ENCODE measurements around the gene CLCN5.

Gene CLCN5

DNA sequence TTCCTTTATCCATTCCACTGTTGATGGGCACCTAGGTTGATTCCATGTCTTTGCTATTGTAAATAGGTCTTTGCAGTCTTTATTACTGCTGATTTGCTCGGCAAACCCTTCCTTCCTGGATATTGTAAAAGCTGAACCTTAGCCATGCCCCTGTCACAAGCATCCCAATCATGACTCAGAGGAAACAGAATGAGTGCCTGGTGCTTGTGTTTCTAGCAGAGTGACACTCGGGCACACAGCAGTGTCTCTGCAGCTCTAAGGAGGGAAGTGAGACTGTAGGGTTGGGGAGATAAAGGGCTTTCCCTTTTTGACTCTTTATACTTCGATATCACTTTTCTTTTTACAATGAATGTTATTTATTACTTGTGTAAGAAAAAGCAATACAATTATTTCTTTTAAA lies 195.1 kb downstream of the CLCN5 start:
- TF ChIP-seq, protein P1, sequence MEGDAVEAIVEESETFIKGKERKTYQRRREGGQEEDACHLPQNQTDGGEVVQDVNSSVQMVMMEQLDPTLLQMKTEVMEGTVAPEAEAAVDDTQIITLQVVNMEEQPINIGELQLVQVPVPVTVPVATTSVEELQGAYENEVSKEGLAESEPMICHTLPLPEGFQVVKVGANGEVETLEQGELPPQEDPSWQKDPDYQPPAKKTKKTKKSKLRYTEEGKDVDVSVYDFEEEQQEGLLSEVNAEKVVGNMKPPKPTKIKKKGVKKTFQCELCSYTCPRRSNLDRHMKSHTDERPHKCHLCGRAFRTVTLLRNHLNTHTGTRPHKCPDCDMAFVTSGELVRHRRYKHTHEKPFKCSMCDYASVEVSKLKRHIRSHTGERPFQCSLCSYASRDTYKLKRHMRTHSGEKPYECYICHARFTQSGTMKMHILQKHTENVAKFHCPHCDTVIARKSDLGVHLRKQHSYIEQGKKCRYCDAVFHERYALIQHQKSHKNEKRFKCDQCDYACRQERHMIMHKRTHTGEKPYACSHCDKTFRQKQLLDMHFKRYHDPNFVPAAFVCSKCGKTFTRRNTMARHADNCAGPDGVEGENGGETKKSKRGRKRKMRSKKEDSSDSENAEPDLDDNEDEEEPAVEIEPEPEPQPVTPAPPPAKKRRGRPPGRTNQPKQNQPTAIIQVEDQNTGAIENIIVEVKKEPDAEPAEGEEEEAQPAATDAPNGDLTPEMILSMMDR (IDR thresholded peaks at IDR 0.05; ENCODE audit: control insufficient read depth, extremely low read depth, insufficient read depth), result no peak

DNA sequence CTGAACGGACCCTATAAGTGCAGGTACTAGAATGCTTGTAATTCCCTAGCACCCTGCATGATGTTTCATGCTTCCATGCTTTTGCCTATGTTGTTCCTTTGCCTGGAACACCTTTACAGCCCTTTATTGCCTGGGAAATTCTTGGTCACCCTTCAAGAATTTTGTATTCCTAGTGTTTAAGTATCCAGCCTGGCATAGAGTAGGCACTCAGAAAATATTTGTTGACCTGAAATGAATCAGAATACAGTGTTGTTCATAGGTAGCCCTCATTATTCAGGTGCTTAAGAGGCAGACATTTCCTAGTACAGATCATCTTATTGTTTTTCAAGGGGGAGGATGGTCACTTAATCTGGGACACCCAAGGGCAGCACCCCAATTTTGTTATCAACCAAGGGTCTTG lies 203.1 kb downstream of the CLCN5 start:
- TF ChIP-seq, protein P1 (IDR thresholded peaks at IDR 0.05; ENCODE audit: control insufficient read depth, extremely low read depth, insufficient read depth), result no peak
- H3K4me3 ChIP-seq (ENCODE audit: low read depth, low read length), result no peak overlapping the region
- DNase-seq (ENCODE audit: low read depth), result no peak

More for the DNA sequence above, 195.1 kb downstream of the CLCN5 start:
- DNase-seq (ENCODE audit: low read depth), result no peak
- no peak overlapping the region for H3K4me3 ChIP-seq (ENCODE audit: low read depth, low read length)

DNA sequence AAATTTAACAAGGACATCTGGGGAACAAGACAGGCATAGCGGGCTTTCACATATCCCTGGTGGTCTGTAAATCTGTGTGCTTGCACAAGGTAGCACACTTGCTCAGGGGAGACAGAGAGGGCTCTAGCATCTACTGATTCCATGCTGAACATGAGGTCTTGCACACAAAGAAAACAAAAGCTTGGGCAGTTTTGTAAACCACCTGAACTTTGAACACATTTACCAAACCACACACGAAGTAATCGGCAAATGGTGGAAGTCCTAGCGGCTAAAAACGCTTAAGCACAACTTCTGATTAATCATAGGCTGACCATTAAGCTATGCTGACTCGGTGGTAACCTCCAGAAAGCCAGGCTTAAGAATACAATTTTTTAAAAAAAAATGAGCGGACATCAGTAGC lies 225.6 kb downstream of the CLCN5 start:
- H3K4me3 ChIP-seq (ENCODE audit: low read depth, low read length), result no peak overlapping the region
- no peak for DNase-seq (ENCODE audit: low read depth)
- TF ChIP-seq, protein P1 (IDR thresholded peaks at IDR 0.05; ENCODE audit: control insufficient read depth, extremely low read depth, insufficient read depth), result no peak
